ENCODE data around the gene RBBP7. TPM values are rescaled to one million over a fixed set of nuclear protein-coding genes. Genes with fewer than 3 reads are reported as not detected.
"Not testable (repeated sequence)": the region's sequence is repeated elsewhere in the genome, so short reads cannot be mapped to it uniquely, and the experiment has no call there.

RBBP7 gene
- total RNA-seq, 4 donors from 2014 or later, result 80.5 to 89.3 (median 86.3) TPM

DNA sequence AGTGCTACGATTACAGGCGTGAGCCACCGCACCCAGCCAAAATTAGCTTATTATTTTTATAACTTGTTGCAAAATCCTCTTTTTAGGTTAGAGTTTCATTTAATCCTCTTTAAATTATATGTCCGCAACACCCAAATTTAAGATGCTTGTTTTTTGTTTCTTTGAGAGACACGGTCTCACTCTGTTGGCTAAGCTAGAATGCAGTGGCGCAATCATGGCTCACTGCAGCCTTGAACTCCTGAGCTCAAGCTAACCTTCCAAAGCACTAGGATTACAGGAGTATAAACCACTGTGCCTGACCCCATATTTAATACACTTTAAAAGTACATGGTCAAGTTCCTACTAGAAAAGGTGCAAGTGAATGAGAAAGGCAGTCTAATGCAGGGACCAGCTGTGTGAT is 2.2 kb downstream of the RBBP7 start:
- Histone ChIP-seq H3K9me3 (no peaks in the 10 kb centered on the region), H3K27ac (no peak overlapping the region), H3K36me3 (no peaks in the 10 kb centered on the region), H3K4me1 (peaks cover 0 to 25% of the 10 kb centered on the region in 2 donors), H3K4me3 (replicated peaks in 1 of 3) (no peak overlapping the region), H3K27me3 (no peaks in the 10 kb centered on the region)
- TF ChIP-seq POLR2A (IDR thresholded peaks at IDR 0.05), result no peak
- intact Hi-C loops (cut with DNase I), result no loop called here
- 89 to 97% methylated on average over 6 of the region's 6 CpGs for WGBS, 2 donors
- DNase-seq, result no peak

DNA sequence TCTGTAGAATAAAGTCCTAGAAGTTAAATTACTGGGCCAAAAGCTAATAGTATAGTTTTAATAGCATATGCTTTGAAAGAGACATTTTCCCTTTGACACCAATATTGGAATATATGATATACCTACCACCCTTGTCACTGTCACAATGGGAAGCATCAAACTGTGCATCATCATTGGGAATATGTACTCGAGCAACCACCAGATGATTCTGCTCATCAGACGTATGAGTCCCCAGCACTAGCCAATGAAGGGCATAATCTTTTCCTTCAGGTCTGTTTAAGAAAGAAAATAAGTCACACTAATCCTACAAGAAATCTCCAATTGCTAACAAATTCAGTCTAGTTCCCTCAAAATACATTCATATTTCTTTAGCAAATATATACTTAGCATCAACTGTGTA is 7.3 kb downstream of the RBBP7 start:
- intact Hi-C loops (cut with DNase I), result no loop called here
- no peaks in the 10 kb centered on the region for H3K9me3 ChIP-seq
- no peaks in the 10 kb centered on the region for H3K4me1 ChIP-seq
- H3K36me3 ChIP-seq, result peaks cover 0 to 8% of the 10 kb centered on the region in 2 donors
- H3K27me3 ChIP-seq, result no peaks in the 10 kb centered on the region
- WGBS, 2 donors, result 87 to 94% methylated on average over 2 of the region's 2 CpGs
- no peak for DNase-seq
- H3K4me3 ChIP-seq (replicated peaks in 1 of 3), result no peak overlapping the region
- H3K27ac ChIP-seq, result no peak overlapping the region
- TF ChIP-seq, protein P1, sequence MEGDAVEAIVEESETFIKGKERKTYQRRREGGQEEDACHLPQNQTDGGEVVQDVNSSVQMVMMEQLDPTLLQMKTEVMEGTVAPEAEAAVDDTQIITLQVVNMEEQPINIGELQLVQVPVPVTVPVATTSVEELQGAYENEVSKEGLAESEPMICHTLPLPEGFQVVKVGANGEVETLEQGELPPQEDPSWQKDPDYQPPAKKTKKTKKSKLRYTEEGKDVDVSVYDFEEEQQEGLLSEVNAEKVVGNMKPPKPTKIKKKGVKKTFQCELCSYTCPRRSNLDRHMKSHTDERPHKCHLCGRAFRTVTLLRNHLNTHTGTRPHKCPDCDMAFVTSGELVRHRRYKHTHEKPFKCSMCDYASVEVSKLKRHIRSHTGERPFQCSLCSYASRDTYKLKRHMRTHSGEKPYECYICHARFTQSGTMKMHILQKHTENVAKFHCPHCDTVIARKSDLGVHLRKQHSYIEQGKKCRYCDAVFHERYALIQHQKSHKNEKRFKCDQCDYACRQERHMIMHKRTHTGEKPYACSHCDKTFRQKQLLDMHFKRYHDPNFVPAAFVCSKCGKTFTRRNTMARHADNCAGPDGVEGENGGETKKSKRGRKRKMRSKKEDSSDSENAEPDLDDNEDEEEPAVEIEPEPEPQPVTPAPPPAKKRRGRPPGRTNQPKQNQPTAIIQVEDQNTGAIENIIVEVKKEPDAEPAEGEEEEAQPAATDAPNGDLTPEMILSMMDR (IDR thresholded peaks at IDR 0.05), result no peak
- no peak for TF ChIP-seq POLR2A (IDR thresholded peaks at IDR 0.05)

DNA sequence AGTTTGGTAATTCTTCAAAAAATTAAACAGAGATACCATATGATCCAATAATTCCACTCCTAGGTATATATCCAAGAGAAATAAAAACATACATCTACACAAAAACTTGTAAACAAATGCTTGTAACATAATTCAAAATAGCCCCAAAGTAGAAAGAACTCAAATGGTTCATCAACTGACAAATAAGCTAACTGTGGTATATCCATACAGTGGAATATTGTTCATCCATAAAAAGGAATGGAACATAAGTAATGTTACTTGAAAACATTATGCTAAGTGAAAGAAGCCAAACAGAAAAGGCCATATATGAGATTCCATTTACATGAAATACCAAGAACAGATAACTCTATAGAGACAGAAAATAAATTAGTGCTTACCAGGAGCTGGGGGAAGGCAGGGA is 13.4 kb downstream of the RBBP7 start:
- TF ChIP-seq, protein P1 (IDR thresholded peaks at IDR 0.05), result no peak
- no peak for TF ChIP-seq POLR2A (IDR thresholded peaks at IDR 0.05)
- no peak overlapping the region for H3K27ac ChIP-seq
- H3K36me3 ChIP-seq, result peaks cover 9 to 11% of the 10 kb centered on the region in 2 donors
- no peak overlapping the region for H3K4me3 ChIP-seq (replicated peaks in 1 of 3)
- intact Hi-C loops (cut with DNase I), result no loop called here
- H3K9me3 ChIP-seq, result no peaks in the 10 kb centered on the region
- H3K27me3 ChIP-seq, result no peaks in the 10 kb centered on the region
- no peaks in the 10 kb centered on the region for H3K4me1 ChIP-seq
- no peak for DNase-seq

DNA sequence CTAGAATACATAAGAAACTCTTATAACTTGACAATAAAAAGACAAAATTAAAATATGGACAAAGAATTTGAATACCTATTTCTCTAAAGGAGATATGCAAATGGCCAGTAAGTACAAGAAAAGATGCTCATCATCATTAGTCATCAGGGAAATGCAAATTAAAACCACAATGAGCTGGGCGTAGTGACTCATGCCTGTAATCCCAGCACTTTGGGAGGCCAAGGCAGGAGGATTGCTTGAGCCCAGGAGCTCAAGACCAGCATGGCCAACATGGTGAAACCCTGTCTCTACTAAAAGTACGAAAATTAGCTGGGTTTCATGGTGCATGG is 14.1 kb downstream of the RBBP7 start:
- H3K4me1 ChIP-seq; intact Hi-C loops (cut with DNase I); H3K4me3 ChIP-seq (replicated peaks in 1 of 3); DNase-seq; H3K9me3 ChIP-seq; H3K27ac ChIP-seq; H3K27me3 ChIP-seq: not testable (repeated sequence)
- WGBS, 2 donors, result 84 to 90% methylated on average over 2 of the region's 2 CpGs
- H3K36me3 ChIP-seq, result peaks cover 9 to 11% of the 10 kb centered on the region in 2 donors

DNA sequence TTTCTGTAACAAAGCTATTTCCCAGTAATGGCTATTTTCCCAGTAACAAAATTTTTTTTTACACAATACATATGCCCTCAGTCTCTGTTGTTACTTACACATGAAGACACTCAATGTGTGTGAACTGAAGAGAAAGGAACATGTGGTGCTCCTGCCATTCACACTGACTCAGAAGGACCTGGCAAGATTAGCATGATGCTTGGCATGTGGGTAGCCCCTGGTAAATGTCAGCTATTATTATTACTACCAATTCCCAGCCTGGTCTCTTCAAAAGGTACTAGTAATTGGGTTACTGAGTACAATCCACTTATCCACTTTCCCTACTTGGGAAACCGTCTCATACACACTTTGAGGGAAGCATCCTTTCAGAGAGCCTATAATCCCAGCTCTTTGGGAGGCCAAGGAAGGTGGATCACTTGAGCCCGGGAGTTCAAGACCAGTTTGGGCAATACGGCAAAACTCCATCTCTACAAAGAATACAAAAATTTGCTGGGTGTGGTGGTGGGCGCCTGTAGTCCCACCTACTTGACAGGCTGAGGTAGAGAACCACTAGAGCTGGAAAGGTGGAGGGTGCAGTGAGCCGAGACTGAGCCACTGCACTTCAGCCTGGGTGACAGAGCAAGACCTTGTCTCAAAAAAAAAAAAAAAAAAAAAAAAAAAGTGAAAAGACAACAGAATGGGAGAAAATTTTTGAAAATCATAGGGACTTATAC is 14.6 kb downstream of the RBBP7 start:
- DNase-seq, result peak; percentile 12 to 18
- intact Hi-C loops (cut with DNase I), result no loop called here
- peaks cover 9% of the 10 kb centered on the region in 2 donors for H3K36me3 ChIP-seq
- no peaks in the 10 kb centered on the region for H3K4me1 ChIP-seq
- WGBS, 2 donors, result 54 to 64% methylated on average over 5 of the region's 5 CpGs
- TF ChIP-seq POLR2A (IDR thresholded peaks at IDR 0.05), result no peak
- TF ChIP-seq, protein P1 (IDR thresholded peaks at IDR 0.05), result no peak
- no peaks in the 10 kb centered on the region for H3K27me3 ChIP-seq
- H3K9me3 ChIP-seq, result no peaks in the 10 kb centered on the region
- H3K27ac ChIP-seq, result no peak overlapping the region
- H3K4me3 ChIP-seq (replicated peaks in 1 of 3), result no peak overlapping the region

DNA sequence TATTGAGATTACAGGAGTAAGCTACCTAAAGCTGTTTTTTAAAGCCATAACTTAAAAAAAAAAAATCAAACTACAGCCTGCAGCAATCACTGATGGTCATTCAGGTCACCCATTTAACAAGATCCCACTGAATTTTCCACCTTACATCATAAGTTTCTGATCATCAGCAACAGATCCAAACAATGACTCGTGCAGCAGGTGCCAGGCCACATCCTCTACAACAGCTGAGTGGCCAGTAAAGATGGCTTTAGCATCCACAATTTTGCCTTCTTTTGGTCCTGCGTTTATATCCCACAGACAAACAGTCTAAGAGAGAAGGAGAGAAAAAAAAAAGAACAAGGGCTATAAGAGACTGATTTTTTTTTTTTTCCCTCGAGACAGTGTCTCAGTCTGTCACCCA is 16.6 kb downstream of the RBBP7 start:
- DNase-seq, result no peak
- 85 to 90% methylated on average over 3 of the region's 3 CpGs for WGBS, 2 donors
- H3K9me3 ChIP-seq, result no peaks in the 10 kb centered on the region
- intact Hi-C loops (cut with DNase I), result no loop called here
- TF ChIP-seq, protein P1 (IDR thresholded peaks at IDR 0.05), result no peak
- no peak for TF ChIP-seq POLR2A (IDR thresholded peaks at IDR 0.05)
- peaks cover 4 to 9% of the 10 kb centered on the region in 2 donors for H3K36me3 ChIP-seq
- H3K4me3 ChIP-seq (replicated peaks in 1 of 3), result no peak overlapping the region
- no peaks in the 10 kb centered on the region for H3K27me3 ChIP-seq
- H3K27ac ChIP-seq, result no peak overlapping the region
- no peaks in the 10 kb centered on the region for H3K4me1 ChIP-seq

Data from thyroid gland (tissue), 4 donors.